Fibroblast of the aortic adventitia (primary cell): Measurements from ENCODE around the gene CDH20. TPM values are rescaled to one million over a fixed set of nuclear protein-coding genes. Genes with fewer than 3 reads are reported as not detected.

ENCODE experiments used
- DNase-seq: peaks from one replicate; pipeline ENCODE4 v3.0.0-alpha.2; 2010; ENCODE audit warnings: low read depth
- H3K4me3 ChIP-seq: 2 replicates; pipeline ENCODE4 v1.5.1; 2011; ENCODE audit warnings: low read depth, mild to moderate bottlenecking, control low read depth, low read length, moderate library complexity
- CTCF ChIP-seq: IDR thresholded peaks from 2 replicates; pipeline ENCODE4 v1.5.1; 2011; ENCODE audit warnings: mild to moderate bottlenecking, low read length, control low read depth, inconsistent platforms; ENCODE audit not compliant: insufficient read depth
- total RNA-seq: library from RNA; depleted of rRNA; stranded (reverse); fragments of >200 nt; gene quantifications from 2 replicates; pipeline ENCODE4 v1.2.3, GENCODE V29; 2012; ENCODE audit warnings: low replicate concordance

Gene CDH20
- 0.09 TPM in 1 of 2 replicates, not detected in the other for total RNA-seq

- no peak for TF ChIP-seq CTCF
- no peak for DNase-seq
Measured at GRCh38 chr18:61333271-61333745, at the start of gene CDH20. Gene CDH20 (plus strand): TSS chr18:61333430.

GRCh38 chr18:61284039-61284438, 49.2 kb upstream of the CDH20 start:
- TF ChIP-seq CTCF: no peak
- no peak overlapping the region for H3K4me3 ChIP-seq
- DNase-seq: no peak

More at GRCh38 chr18:61333271-61333745, at the start of gene CDH20:
- H3K4me3 ChIP-seq: peak within 1 kb of the TSS; percentile 66

- no peak for DNase-seq
- no peak for TF ChIP-seq CTCF
- no peak overlapping the region for H3K4me3 ChIP-seq
Measured at GRCh38 chr18:61285777-61286176, 47.5 kb upstream of the CDH20 start.

- H3K4me3 ChIP-seq: no peak overlapping the region
- no peak for DNase-seq
- no peak for TF ChIP-seq CTCF
Measured at GRCh38 chr18:61286867-61287266, 46.4 kb upstream of the CDH20 start.

GRCh38 chr18:61290616-61291015, 42.6 kb upstream of the CDH20 start:
- DNase-seq: no peak
- no peak overlapping the region for H3K4me3 ChIP-seq
- no peak for TF ChIP-seq CTCF

- no peak for DNase-seq
- no peak overlapping the region for H3K4me3 ChIP-seq
- no peak for TF ChIP-seq CTCF
Measured at GRCh38 chr18:61292280-61293035, 40.8 kb upstream of the CDH20 start.

DNA sequence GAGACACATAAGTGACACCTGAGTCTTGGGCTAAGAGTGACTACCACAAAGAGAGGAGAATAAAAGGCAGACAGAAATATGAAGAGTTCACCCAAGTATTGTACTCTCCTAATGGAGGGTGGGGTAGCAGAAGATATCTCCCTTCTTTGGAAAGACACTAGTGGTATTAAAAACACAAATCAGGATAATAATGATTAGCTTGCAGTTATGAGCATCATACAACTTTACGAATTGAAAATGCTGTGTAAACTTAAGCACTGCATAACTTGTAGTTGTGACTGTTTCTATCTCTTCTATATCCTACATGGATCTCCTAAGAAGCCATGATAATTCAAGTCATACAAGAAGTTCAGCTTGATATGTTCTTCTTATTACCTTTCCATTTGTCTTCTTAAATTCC, 38.1 kb upstream of the CDH20 start:
- no peak for DNase-seq
- no peak overlapping the region for H3K4me3 ChIP-seq
- no peak for TF ChIP-seq CTCF
